Left cardiac atrium (tissue), 4 donors: Measurements from ENCODE around the gene CYP4V2. TPM values are rescaled to one million over a fixed set of nuclear protein-coding genes. Genes with fewer than 3 reads are reported as not detected.

Experiments used
- ATAC-seq, 2 donors: fragments of 200-7000 bp; cut with Tn5 transposase; one replicate each; pipeline ENCODE4 v1.9.1; 2020; ENCODE audit warnings: mild to moderate bottlenecking in 2 of 2, moderate library complexity in 2 of 2
- DNase-seq: peaks from one replicate; pipeline ENCODE4 v3.0.0-alpha.2; 2020
- intact Hi-C, 2 donors: fragments of 100-400 bp; cut with DNase I; formaldehyde crosslinking; loops; one replicate each; pipeline versions ENCODE4 v1.14.1 to v1.15.1; 2022 to 2023
- total RNA-seq, 2 donors: library from RNA; stranded (reverse); fragmentation: NEBNext Ultra II Directional; extraction: Animal tissue kit (Norgen Biotek cat#: 25700); gene quantifications; one replicate each; pipeline ENCODE4 v1.2.1, GENCODE V29; 2021
- donor health status: DM: no; HTN: yes; CAD: no.
- donor health status: DM: no; HTN: yes; CAD: no; lungs with severe emphysema.
- donor health status: DM: yes; HTN: yes; CAD: no.
- donor health status: Dilated cardiomyopathy.

The CYP4V2 gene
- total RNA-seq, 2 donors from 2014 or later: 26.6 to 32.7 TPM

GRCh38 chr4:186169945-186170802, 21.2 kb upstream of the CYP4V2 start:
- ATAC-seq (no peak), DNase-seq (no peak)
- intact Hi-C loops: no loop called here

GRCh38 chr4:186170966-186171365, 20.4 kb upstream of the CYP4V2 start:
- intact Hi-C loops: no loop called here
- ATAC-seq: no peak
- DNase-seq: no peak

GRCh38 chr4:186172546-186172945, 18.8 kb upstream of the CYP4V2 start:
- DNase-seq (no peak), ATAC-seq (no peak)
- intact Hi-C loops: no loop called here

- DNase-seq (no peak), ATAC-seq (no peak)
- intact Hi-C loops: no loop called here
Measured at GRCh38 chr4:186188107-186188506, 3.3 kb upstream of the CYP4V2 start.

GRCh38 chr4:186189656-186190055, 1.7 kb upstream of the CYP4V2 start:
- DNase-seq: no peak
- ATAC-seq: no peak
- intact Hi-C loops: loop anchor here in 1 of 2 donors (5.0 kb wide), 1 partner anchor 42 kb away; no protein-coding TSS in a partner anchor

- intact Hi-C loops: loop anchor here in 1 of 2 donors (5.0 kb wide), 1 partner anchor 43 kb away; no protein-coding TSS in a partner anchor
- DNase-seq (no peak), ATAC-seq (peak; percentile 55 to 65)
Measured at GRCh38 chr4:186190581-186191199, 677 bp upstream of the CYP4V2 start.

- peak; percentile 36 for DNase-seq
- intact Hi-C loops: loop anchor here in 1 of 2 donors (5.0 kb wide), 1 partner anchor 45 kb away; no protein-coding TSS in a partner anchor
- ATAC-seq: peak; percentile 14 to 24
Measured at GRCh38 chr4:186192066-186192612, 772 bp downstream of the CYP4V2 start.

- DNase-seq (no peak), ATAC-seq (no peak)
- intact Hi-C loops: loop anchor here in 1 of 2 donors (5.0 kb wide), 1 partner anchor 47 kb away; no protein-coding TSS in a partner anchor
Measured at GRCh38 chr4:186193851-186194250, 2.5 kb downstream of the CYP4V2 start.

- DNase-seq: no peak
- intact Hi-C loops: no loop called here
- ATAC-seq: no peak
Measured at GRCh38 chr4:186196063-186196462, 4.7 kb downstream of the CYP4V2 start.

GRCh38 chr4:186200516-186200915, 9.1 kb downstream of the CYP4V2 start:
- intact Hi-C loops: no loop called here
- DNase-seq: no peak
- ATAC-seq: peak in 1 of 2 donors; percentile 20

- peak in 1 of 2 donors; percentile 28 for ATAC-seq
- intact Hi-C loops: no loop called here
- DNase-seq: no peak
Measured at GRCh38 chr4:186201010-186201409, 9.6 kb downstream of the CYP4V2 start.

- intact Hi-C loops: no loop called here
Measured at GRCh38 chr4:186201535-186202230, 10.3 kb downstream of the CYP4V2 start.

GRCh38 chr4:186202490-186203140, 11.2 kb downstream of the CYP4V2 start:
- ATAC-seq: no peak
- intact Hi-C loops: no loop called here
- no peak for DNase-seq

More at GRCh38 chr4:186201535-186202230, 10.3 kb downstream of the CYP4V2 start:
- DNase-seq (peak; percentile 36), ATAC-seq (peak; percentile 71 to 77)

- ATAC-seq: peak in 1 of 2 donors; percentile 45
- intact Hi-C loops: no loop called here
Measured at GRCh38 chr4:186203406-186203805, 12.0 kb downstream of the CYP4V2 start.

GRCh38 chr4:186204103-186204559, 12.8 kb downstream of the CYP4V2 start:
- intact Hi-C loops: no loop called here
- DNase-seq (no peak), ATAC-seq (peak in 1 of 2 donors; percentile 46)

More at GRCh38 chr4:186203406-186203805, 12.0 kb downstream of the CYP4V2 start:
- no peak for DNase-seq

GRCh38 chr4:186204686-186205085, 13.3 kb downstream of the CYP4V2 start:
- intact Hi-C loops: no loop called here
- DNase-seq (no peak), ATAC-seq (no peak)

GRCh38 chr4:186205156-186205555, 13.8 kb downstream of the CYP4V2 start:
- intact Hi-C loops: no loop called here
- no peak for ATAC-seq
- DNase-seq: no peak

GRCh38 chr4:186216465-186217024, 25.2 kb downstream of the CYP4V2 start:
- intact Hi-C loops: no loop called here
- ATAC-seq: no peak

More at GRCh38 chr4:186216465-186217024, 25.2 kb downstream of the CYP4V2 start:
- DNase-seq: no peak
